ENCODE data around the gene HPS1. TPM values are rescaled to one million over a fixed set of nuclear protein-coding genes. Genes with fewer than 3 reads are reported as not detected.

The HPS1 gene
- total RNA-seq, 3 donors from 2014 or later (not counting 1 experiment from before 2014, with no cell fraction given) = 92.4 to 103 (median 102) TPM

DNA sequence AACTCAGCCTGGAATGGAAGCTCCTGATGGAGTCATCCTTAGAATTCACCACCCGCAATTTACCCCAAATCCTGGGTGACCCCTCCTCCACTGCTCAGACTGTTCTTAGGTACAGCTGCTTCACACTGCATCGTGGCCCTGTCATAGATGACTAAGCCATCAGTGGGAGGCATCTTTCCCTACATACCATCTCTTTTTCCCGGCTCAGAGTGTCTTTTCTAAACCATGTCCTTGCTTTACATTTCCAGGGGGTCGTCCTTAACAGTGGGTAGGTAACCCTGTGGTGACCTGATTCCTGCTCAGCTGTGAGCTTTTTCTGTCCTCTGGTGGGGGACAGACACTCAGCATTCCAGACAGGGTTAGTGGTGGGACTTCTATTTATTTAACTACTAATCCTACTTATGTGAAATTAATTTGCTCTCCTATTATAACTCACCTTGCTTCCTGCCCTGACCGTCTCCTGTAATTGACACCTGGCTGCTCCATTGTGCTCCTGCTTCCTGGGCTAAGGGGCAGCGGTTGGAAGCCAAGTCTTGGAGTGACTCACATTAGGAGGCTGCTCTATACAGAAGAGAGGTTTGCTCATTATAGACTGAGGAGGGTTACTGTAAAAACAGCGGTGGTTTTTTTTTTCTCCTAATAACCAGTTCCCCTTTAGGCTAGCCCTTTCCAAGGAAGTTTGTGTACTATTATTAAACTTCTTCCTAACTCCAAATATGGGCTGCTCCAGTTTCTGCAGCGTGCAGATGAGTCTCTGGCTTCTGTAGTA is 72.3 kb downstream of the HPS1 start:
- no peaks in the 10 kb centered on the region for H3K36me3 ChIP-seq (ENCODE audit: control insufficient read depth, insufficient read depth, low read length)
- no peaks in the 10 kb centered on the region for H3K9me3 ChIP-seq (ENCODE audit: control insufficient read depth, insufficient read depth, low read length)
- WGBS (ENCODE audit: insufficient coverage) = 84% methylated on average over 7 of the region's 8 CpGs
- H3K27me3 ChIP-seq (ENCODE audit: control insufficient read depth, insufficient read depth, low read length) = no peaks in the 10 kb centered on the region
- DNase-seq (no peak), ATAC-seq (no peak)
- no peak overlapping the region for H3K4me3 Mint-ChIP-seq
- intact Hi-C loops (cut with micrococcal nuclease) = no loop called here
- no peaks in the 10 kb centered on the region for H3K4me1 ChIP-seq (ENCODE audit: control insufficient read depth, insufficient read depth, low read length)
- no peak overlapping the region for H3K4me3 ChIP-seq (ENCODE audit: low read length)
- H3K27ac ChIP-seq (ENCODE audit: low read length) = no peak overlapping the region
- TF ChIP-seq, protein P1, sequence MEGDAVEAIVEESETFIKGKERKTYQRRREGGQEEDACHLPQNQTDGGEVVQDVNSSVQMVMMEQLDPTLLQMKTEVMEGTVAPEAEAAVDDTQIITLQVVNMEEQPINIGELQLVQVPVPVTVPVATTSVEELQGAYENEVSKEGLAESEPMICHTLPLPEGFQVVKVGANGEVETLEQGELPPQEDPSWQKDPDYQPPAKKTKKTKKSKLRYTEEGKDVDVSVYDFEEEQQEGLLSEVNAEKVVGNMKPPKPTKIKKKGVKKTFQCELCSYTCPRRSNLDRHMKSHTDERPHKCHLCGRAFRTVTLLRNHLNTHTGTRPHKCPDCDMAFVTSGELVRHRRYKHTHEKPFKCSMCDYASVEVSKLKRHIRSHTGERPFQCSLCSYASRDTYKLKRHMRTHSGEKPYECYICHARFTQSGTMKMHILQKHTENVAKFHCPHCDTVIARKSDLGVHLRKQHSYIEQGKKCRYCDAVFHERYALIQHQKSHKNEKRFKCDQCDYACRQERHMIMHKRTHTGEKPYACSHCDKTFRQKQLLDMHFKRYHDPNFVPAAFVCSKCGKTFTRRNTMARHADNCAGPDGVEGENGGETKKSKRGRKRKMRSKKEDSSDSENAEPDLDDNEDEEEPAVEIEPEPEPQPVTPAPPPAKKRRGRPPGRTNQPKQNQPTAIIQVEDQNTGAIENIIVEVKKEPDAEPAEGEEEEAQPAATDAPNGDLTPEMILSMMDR (IDR thresholded peaks at IDR 0.05) = no peak
- peaks cover 0 to 11% of the 10 kb centered on the region in 2 donors for H3K27me3 Mint-ChIP-seq (ENCODE audit: low read depth in 2 of 2)
- no peaks in the 10 kb centered on the region for H3K9me3 Mint-ChIP-seq
- no peaks in the 10 kb centered on the region for H3K4me1 Mint-ChIP-seq
- no peak overlapping the region for H3K27ac Mint-ChIP-seq
- H3K36me3 Mint-ChIP-seq = no peaks in the 10 kb centered on the region

DNA sequence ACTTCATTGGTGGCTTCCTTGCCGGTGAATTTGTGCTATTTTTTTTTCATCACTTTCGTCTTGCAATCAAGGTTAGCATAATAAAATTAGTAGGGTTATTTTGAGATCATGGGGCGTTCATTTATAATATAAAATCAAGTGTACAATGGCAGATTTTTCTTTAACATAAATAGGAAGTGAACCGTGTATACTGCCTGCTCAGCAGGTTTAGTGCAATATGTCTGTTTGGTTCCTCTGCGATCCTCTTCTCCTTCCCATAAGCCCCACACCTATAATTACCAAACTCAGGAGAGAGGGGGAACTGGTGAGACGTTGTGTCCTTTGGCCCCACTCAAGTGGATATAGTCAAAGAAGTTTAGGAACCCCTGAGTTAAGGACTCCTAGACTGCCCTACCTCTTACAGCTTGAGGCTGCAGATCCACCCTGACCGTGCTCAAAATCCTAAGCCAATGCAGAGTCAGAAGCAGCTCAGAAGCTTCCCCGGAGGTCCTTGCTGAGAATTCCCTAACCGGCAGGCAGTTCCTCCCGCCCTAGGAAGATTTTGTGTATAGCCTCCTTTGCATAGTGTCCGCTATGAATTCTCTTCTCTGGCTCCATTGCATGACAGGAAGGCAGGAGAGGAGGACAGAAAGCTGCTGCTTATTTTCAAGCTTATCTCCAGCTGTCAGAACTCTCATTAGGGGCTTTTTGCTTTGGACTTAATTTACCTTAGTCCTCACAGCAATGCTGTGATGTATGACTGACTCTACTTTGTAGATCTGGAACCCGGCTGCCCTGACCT is 73.3 kb downstream of the HPS1 start:
- H3K9me3 ChIP-seq (ENCODE audit: control insufficient read depth, insufficient read depth, low read length) = no peaks in the 10 kb centered on the region
- H3K9me3 Mint-ChIP-seq = no peaks in the 10 kb centered on the region
- H3K36me3 ChIP-seq (ENCODE audit: control insufficient read depth, insufficient read depth, low read length) = no peaks in the 10 kb centered on the region
- no peaks in the 10 kb centered on the region for H3K36me3 Mint-ChIP-seq
- H3K27ac ChIP-seq (ENCODE audit: low read length) = no peak overlapping the region
- no peak for DNase-seq
- H3K4me3 Mint-ChIP-seq = no peak overlapping the region
- no peaks in the 10 kb centered on the region for H3K4me1 ChIP-seq (ENCODE audit: control insufficient read depth, insufficient read depth, low read length)
- H3K4me1 Mint-ChIP-seq = no peaks in the 10 kb centered on the region
- H3K27me3 ChIP-seq (ENCODE audit: control insufficient read depth, insufficient read depth, low read length) = no peaks in the 10 kb centered on the region
- peaks cover 0 to 11% of the 10 kb centered on the region in 2 donors for H3K27me3 Mint-ChIP-seq (ENCODE audit: low read depth in 2 of 2)
- intact Hi-C loops (cut with micrococcal nuclease) = no loop called here
- WGBS (ENCODE audit: insufficient coverage) = 89% methylated on average over 8 of the region's 12 CpGs
- H3K4me3 ChIP-seq (ENCODE audit: low read length) = no peak overlapping the region
- no peak for ATAC-seq
- TF ChIP-seq, protein P1 (IDR thresholded peaks at IDR 0.05) = no peak
- no peak overlapping the region for H3K27ac Mint-ChIP-seq

DNA sequence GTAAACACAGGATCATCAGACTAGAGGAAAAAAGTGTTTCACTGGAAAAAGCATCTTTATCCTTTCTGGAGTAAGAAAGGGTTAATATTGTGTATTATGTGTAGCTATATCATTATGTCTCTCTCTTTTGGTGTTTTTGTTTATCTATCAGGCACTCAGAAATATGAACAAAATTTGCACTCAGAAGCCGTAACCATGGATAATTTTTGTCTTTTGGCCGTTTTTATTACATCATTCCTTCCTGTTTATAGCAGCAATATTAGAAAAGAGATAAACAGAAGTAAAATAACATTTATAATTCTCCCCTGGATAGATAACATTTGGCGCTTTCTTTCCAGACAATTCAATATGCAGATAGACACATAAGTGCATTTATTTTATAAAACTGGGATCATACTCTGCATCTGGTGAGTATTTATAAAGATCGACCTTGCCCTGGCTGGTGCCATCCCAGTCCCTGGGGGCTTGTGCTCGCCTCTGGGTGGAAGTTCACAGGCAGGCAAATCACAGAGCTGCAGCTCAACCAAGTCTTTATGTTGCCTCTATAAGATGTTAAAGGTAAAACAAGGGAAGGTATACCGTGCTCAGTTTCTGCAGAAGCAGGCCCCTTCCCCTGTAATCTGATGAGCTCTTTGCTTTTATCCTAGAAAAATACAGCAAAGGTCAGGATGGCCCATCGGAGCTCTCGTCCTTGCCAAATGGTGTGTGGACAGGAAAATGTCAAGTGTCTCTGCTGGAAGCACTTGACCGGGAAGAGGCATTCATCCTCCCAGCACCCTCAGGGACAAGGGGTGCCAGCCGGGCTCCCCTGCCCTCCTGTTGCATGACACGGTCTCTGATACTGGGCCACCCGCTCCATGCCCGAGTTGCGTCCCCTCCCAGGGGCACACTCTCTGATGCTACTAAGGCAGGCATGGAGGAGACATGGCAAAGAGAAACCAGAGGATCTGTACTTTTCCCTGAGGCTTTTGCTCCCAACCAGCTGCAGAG is 75.6 kb downstream of the HPS1 start:
- Mint-ChIP-seq H3K4me1 (no peaks in the 10 kb centered on the region), H3K27ac (no peak overlapping the region), H3K36me3 (no peaks in the 10 kb centered on the region), H3K4me3 (no peak overlapping the region), H3K9me3 (no peaks in the 10 kb centered on the region), H3K27me3 (ENCODE audit: low read depth in 2 of 2) (peaks cover 0 to 13% of the 10 kb centered on the region in 2 donors)
- H3K4me3 ChIP-seq (ENCODE audit: low read length) = no peak overlapping the region
- no peaks in the 10 kb centered on the region for H3K4me1 ChIP-seq (ENCODE audit: control insufficient read depth, insufficient read depth, low read length)
- intact Hi-C loops (cut with micrococcal nuclease) = no loop called here
- H3K27ac ChIP-seq (ENCODE audit: low read length) = no peak overlapping the region
- no peaks in the 10 kb centered on the region for H3K9me3 ChIP-seq (ENCODE audit: control insufficient read depth, insufficient read depth, low read length)
- DNase-seq (no peak), ATAC-seq (no peak)
- 95% methylated on average over 11 of the region's 14 CpGs for WGBS (ENCODE audit: insufficient coverage)
- no peaks in the 10 kb centered on the region for H3K27me3 ChIP-seq (ENCODE audit: control insufficient read depth, insufficient read depth, low read length)
- H3K36me3 ChIP-seq (ENCODE audit: control insufficient read depth, insufficient read depth, low read length) = no peaks in the 10 kb centered on the region
- TF ChIP-seq, protein P1 (IDR thresholded peaks at IDR 0.05) = no peak

Data from natural killer cell (primary cell).